ENCODE measurements around the gene CFAP119.

The CFAP119 gene

DNA sequence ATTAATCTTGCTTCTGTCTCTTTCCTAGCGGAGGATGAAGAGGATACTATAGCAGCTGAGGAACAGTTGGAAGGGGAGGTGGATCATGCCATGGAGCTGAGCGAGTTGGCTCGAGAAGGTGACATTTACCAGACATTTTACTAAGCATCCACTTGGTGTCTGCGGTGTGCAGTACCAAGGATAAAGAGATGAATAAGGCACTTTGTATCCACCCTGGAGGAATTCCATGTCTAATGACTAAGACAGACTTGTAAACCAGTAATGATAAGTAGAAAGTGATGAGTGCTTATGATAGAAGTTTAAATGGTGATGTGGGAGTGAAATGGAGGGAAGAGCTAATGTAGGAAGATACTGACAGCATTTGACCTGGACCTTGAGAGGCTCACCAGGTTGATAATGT is 50.9 kb downstream of the CFAP119 start:
- no peak for DNase-seq (ENCODE audit: low read depth in 2 of 2)
